Nephron progenitor cell (in vitro differentiated cells): ENCODE data around the gene L3MBTL3.

Experiments
- DNase-seq: peaks from one replicate; pipeline ENCODE4 v3.0.0; 2021
- H3K27ac Mint-ChIP-seq: 2 replicates; pipeline ENCODE4 v1.8.0; 2021; ENCODE audit warnings: mild to moderate bottlenecking, moderate library complexity, mixed read lengths
- H3K27me3 Mint-ChIP-seq: 2 replicates; pipeline ENCODE4 v1.8.0; 2021; ENCODE audit warnings: mild to moderate bottlenecking, low read depth, mixed read lengths; ENCODE audit not compliant: poor library complexity
- H3K36me3 Mint-ChIP-seq: 2 replicates; pipeline ENCODE4 v1.8.0; 2021; ENCODE audit warnings: low read depth, mixed read lengths
- H3K4me1 Mint-ChIP-seq: 2 replicates; pipeline ENCODE4 v1.8.0; 2021; ENCODE audit warnings: mixed read lengths
- H3K4me3 Mint-ChIP-seq: 2 replicates; pipeline ENCODE4 v1.8.0; 2021; ENCODE audit warnings: mild to moderate bottlenecking, moderate library complexity, mixed read lengths
- H3K9me3 Mint-ChIP-seq: 2 replicates; pipeline ENCODE4 v1.8.0; 2021; ENCODE audit warnings: mild to moderate bottlenecking, moderate library complexity, mixed read lengths
- CTCF ChIP-seq: fragments of 200-600 bp; sonication (generic); IDR thresholded peaks from 2 replicates; pipeline ENCODE4 v1.5.0; 2021; ENCODE audit warnings: antibody characterized with exemption

The L3MBTL3 gene

DNA sequence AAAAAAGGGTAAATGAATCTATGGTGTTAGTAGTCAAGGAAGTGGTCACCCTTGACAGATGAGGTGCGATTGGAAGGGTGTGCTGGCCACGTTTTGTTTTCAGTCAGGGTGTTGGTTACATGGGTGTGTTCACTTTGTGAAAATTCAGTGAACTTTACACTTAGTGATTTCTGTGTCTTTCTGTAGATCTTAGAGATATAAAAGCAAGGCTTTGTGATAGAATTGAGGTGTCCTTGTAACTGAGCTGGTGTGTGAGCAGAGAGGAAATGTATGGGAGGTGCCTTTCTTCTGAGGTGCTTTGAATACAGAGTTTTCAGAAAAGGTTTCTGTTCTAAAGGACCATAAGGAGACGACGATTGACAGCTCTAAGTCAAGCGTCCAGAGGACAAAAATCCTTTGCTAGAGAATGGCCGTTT lies 113.9 kb downstream of the L3MBTL3 start:
- no peak for DNase-seq
- Mint-ChIP-seq H3K27ac (peak overlapping the region; percentile 29), H3K36me3 (peaks cover 32% of the 10 kb centered on the region), H3K9me3 (no peaks in the 10 kb centered on the region), H3K27me3 (peaks cover 3% of the 10 kb centered on the region), H3K4me1 (peaks cover 20% of the 10 kb centered on the region), H3K4me3 (no peak overlapping the region)
- TF ChIP-seq CTCF: no peak

GRCh38 chr6:130134582-130134981 lies 116.2 kb downstream of the L3MBTL3 start:
- no peaks in the 10 kb centered on the region for H3K9me3 Mint-ChIP-seq
- peaks cover 48% of the 10 kb centered on the region for H3K36me3 Mint-ChIP-seq
- peaks cover 20% of the 10 kb centered on the region for H3K4me1 Mint-ChIP-seq
- TF ChIP-seq CTCF: no peak
- H3K27me3 Mint-ChIP-seq: peaks cover 3% of the 10 kb centered on the region
- H3K27ac Mint-ChIP-seq: peak overlapping the region; percentile 34
- no peak for DNase-seq
- H3K4me3 Mint-ChIP-seq: no peak overlapping the region

DNA sequence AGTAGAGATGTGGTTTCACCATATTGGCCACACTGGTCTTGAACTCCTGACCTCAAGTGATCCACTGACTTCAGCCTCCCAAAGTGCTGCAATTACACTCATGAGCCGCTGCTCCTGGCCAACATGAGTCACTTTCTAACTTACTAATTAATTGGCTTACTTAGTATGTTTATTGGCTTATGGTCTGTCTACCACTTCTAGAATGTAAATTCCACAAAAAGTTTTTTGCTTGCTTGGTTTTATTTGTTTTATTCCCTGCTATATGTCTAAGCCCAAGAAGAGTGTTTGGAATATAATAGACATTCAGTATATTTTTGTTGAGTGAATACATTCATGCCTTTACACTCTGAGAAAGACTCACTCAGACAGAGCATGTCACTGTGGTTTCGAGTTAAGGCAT lies 118.4 kb downstream of the L3MBTL3 start:
- Mint-ChIP-seq H3K9me3 (no peaks in the 10 kb centered on the region), H3K27me3 (no peaks in the 10 kb centered on the region), H3K27ac (peak overlapping the region; percentile 1), H3K4me1 (peaks cover 20% of the 10 kb centered on the region), H3K36me3 (peaks cover 64% of the 10 kb centered on the region), H3K4me3 (no peak overlapping the region)
- DNase-seq: no peak
- TF ChIP-seq CTCF: no peak

DNA sequence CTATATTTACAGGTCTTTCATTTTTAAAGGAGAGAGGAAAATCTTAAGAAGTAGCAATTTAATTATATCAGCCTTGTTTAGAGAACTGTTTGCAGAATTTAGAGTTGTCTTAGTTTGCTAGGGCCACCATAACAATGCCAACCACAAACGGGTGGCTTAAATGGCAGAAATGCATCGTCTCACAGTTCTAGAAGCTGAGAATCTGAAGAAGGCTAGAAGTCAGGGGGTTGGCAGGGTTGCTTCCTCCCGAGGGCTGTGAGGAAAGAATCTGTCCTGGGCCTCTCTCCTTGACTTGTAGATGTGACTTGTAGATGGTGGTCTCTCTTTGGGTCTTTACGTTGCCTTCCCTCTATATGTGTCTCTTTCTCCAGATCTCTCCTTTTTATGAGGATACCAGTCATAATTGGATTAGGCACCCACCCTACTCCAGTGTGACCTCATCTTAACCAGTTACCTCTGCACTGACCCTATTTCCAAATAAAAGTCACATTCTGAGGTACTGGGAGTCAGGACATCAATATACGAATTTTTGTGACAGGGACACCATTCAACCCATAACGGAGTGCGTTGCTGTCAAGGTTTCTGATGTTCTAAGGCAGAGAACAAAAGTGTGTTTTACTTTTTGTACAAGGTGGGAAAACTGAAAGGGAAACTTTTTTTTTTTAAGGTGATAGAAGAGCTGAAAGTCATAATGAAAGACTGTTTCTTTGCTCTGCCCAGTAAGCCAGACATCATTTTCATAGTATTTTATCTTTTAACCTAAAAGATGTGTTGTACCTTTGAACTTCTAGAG lies 119.9 kb downstream of the L3MBTL3 start:
- Mint-ChIP-seq H3K4me1 (peaks cover 7% of the 10 kb centered on the region), H3K4me3 (no peak overlapping the region), H3K27me3 (no peaks in the 10 kb centered on the region), H3K27ac (no peak overlapping the region), H3K36me3 (peaks cover 77% of the 10 kb centered on the region), H3K9me3 (no peaks in the 10 kb centered on the region)
- DNase-seq: no peak
- TF ChIP-seq CTCF: no peak

GRCh38 chr6:130138909-130139242 lies 120.5 kb downstream of the L3MBTL3 start:
- Mint-ChIP-seq H3K27ac (no peak overlapping the region), H3K4me1 (peaks cover 7% of the 10 kb centered on the region), H3K9me3 (no peaks in the 10 kb centered on the region), H3K36me3 (peaks cover 77% of the 10 kb centered on the region), H3K27me3 (peaks cover 4% of the 10 kb centered on the region), H3K4me3 (no peak overlapping the region)
- no peak for DNase-seq
- TF ChIP-seq CTCF: no peak

GRCh38 chr6:130140084-130140483 lies 121.7 kb downstream of the L3MBTL3 start:
- H3K4me3 Mint-ChIP-seq: no peak overlapping the region
- no peak for DNase-seq
- H3K9me3 Mint-ChIP-seq: no peaks in the 10 kb centered on the region
- peaks cover 75% of the 10 kb centered on the region for H3K36me3 Mint-ChIP-seq
- peaks cover 4% of the 10 kb centered on the region for H3K27me3 Mint-ChIP-seq
- TF ChIP-seq CTCF: no peak
- H3K4me1 Mint-ChIP-seq: peaks cover 7% of the 10 kb centered on the region
- no peak overlapping the region for H3K27ac Mint-ChIP-seq
